OCI-LY1 (cell line): ENCODE results near the gene AGAP1.

Source experiments
- H2AFZ ChIP-seq: fragments of 200-600 bp; sonication (generic), shearing (Covaris generic); 2 replicates; pipeline ENCODE4 v1.6.0; 2014; ENCODE audit warnings: antibody characterized with exemption, mild to moderate bottlenecking, low read length
- H3F3A ChIP-seq: fragments of 200-600 bp; sonication (generic), shearing (Covaris generic); 2 replicates; pipeline ENCODE4 v1.6.0; 2014; ENCODE audit warnings: mild to moderate bottlenecking, antibody characterized with exemption, low read length, moderate library complexity; ENCODE audit not compliant: insufficient read depth
- H3K27ac ChIP-seq: fragments of 200-600 bp; sonication (generic); 2 replicates; pipeline ENCODE4 v1.5.1; 2014; ENCODE audit warnings: low read length, mixed run types, mild to moderate bottlenecking, low read depth; ENCODE audit not compliant: poor library complexity, severe bottlenecking
- H3K27me3 ChIP-seq: fragments of 200-600 bp; sonication (generic); 2 replicates; pipeline ENCODE4 v1.6.0; 2014; ENCODE audit warnings: antibody characterized with exemption, mild to moderate bottlenecking, low read length, moderate library complexity; ENCODE audit not compliant: insufficient read depth
- H3K36me3 ChIP-seq: fragments of 200-600 bp; sonication (generic); 2 replicates; pipeline ENCODE4 v1.6.1; 2014; ENCODE audit warnings: mild to moderate bottlenecking, antibody characterized with exemption, low read length, moderate library complexity, mixed read lengths; ENCODE audit not compliant: insufficient read depth
- H3K4me1 ChIP-seq: fragments of 200-600 bp; sonication (generic); 2 replicates; pipeline ENCODE4 v1.5.1; 2014; ENCODE audit warnings: mild to moderate bottlenecking, low read length, moderate library complexity; ENCODE audit not compliant: insufficient read depth, severe bottlenecking
- H3K4me2 ChIP-seq: fragments of 200-600 bp; sonication (generic), shearing (Covaris generic); 2 replicates; pipeline ENCODE4 v1.6.1; 2014; ENCODE audit warnings: low read length
- H3K4me3 ChIP-seq: fragments of 200-600 bp; sonication (generic); 2 replicates; pipeline ENCODE4 v1.5.1; 2014; ENCODE audit warnings: low read length, low read depth, mild to moderate bottlenecking, mixed read lengths; ENCODE audit not compliant: poor library complexity, severe bottlenecking
- H3K79me2 ChIP-seq: fragments of 200-600 bp; shearing (Covaris generic); 2 replicates; pipeline ENCODE4 v1.6.1; 2016; ENCODE audit warnings: mixed run types, low read length, mixed read lengths; ENCODE audit not compliant: insufficient read depth
- H3K9ac ChIP-seq: fragments of 200-600 bp; sonication (generic), shearing (Covaris generic); 2 replicates; pipeline ENCODE4 v1.6.1; 2014; ENCODE audit warnings: mild to moderate bottlenecking, low read length, mixed read lengths
- H3K9me2 ChIP-seq: fragments of 200-600 bp; sonication (generic), shearing (Covaris generic); 2 replicates; pipeline ENCODE4 v1.6.1; 2014; ENCODE audit warnings: low read depth, mild to moderate bottlenecking, low read length, mixed read lengths
- H3K9me3 ChIP-seq: fragments of 200-600 bp; shearing (Covaris generic); 2 replicates; pipeline ENCODE4 v1.6.1; 2014; ENCODE audit warnings: low read length, mixed read lengths
- H4K20me1 ChIP-seq: fragments of 200-600 bp; sonication (generic), shearing (Covaris generic); 2 replicates; pipeline ENCODE4 v1.6.0; 2016; ENCODE audit warnings: mild to moderate bottlenecking, low read length; ENCODE audit not compliant: insufficient read depth
- EZH2 ChIP-seq: fragments of 200-600 bp; sonication (generic), shearing (Covaris generic); IDR thresholded peaks from 2 replicates; pipeline ENCODE4 v1.8.0; 2017; ENCODE audit warnings: borderline replicate concordance, mixed run types, mild to moderate bottlenecking, antibody characterized with exemption, low read length, moderate library complexity, mixed read lengths
- TF ChIP-seq, protein P1 (sequence below): fragments of 200-600 bp; sonication (generic), shearing (Covaris generic); IDR thresholded peaks from 2 replicates; pipeline ENCODE4 v1.5.1; 2017; ENCODE audit warnings: mild to moderate bottlenecking, antibody characterized with exemption, low read length, moderate library complexity, mixed read lengths

The AGAP1 gene

DNA sequence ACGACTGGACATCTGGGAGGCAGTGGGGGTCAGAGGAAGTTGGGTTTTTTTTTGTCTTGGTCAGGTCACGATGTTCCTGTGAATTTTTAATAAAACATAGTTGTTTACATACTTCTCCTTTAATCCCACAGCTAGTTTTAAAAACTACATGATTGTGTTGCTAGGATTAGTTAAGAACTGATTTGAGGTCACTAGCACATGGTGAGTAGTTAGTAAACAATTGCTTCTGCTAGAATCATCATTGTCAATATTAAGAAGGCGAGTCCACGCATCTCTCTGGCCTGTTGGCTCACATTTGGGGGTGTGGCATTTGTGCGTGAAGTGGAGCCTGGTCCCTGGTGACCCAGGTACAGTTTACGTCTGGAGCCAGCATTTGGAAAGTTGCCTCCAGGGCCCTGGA is 59.4 kb downstream of the AGAP1 start:
- H3F3A ChIP-seq = no peaks in the 10 kb centered on the region
- H3K4me1 ChIP-seq = no peaks in the 10 kb centered on the region
- no peaks in the 10 kb centered on the region; the same call in none of the 2 replicates for H3K27me3 ChIP-seq
- H3K36me3 ChIP-seq = no peaks in the 10 kb centered on the region
- no peaks in the 10 kb centered on the region for H3K9me3 ChIP-seq
- H4K20me1 ChIP-seq = no peaks in the 10 kb centered on the region
- H3K9me2 ChIP-seq = no peaks in the 10 kb centered on the region
- no peak overlapping the region for H3K27ac ChIP-seq
- no peak overlapping the region for H2AFZ ChIP-seq
- H3K4me3 ChIP-seq = no peak overlapping the region
- H3K79me2 ChIP-seq = no peaks in the 10 kb centered on the region
- H3K9ac ChIP-seq = no peak overlapping the region
- no peak overlapping the region for H3K4me2 ChIP-seq
- TF ChIP-seq, protein P1, sequence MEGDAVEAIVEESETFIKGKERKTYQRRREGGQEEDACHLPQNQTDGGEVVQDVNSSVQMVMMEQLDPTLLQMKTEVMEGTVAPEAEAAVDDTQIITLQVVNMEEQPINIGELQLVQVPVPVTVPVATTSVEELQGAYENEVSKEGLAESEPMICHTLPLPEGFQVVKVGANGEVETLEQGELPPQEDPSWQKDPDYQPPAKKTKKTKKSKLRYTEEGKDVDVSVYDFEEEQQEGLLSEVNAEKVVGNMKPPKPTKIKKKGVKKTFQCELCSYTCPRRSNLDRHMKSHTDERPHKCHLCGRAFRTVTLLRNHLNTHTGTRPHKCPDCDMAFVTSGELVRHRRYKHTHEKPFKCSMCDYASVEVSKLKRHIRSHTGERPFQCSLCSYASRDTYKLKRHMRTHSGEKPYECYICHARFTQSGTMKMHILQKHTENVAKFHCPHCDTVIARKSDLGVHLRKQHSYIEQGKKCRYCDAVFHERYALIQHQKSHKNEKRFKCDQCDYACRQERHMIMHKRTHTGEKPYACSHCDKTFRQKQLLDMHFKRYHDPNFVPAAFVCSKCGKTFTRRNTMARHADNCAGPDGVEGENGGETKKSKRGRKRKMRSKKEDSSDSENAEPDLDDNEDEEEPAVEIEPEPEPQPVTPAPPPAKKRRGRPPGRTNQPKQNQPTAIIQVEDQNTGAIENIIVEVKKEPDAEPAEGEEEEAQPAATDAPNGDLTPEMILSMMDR = no peak
- no peak for TF ChIP-seq EZH2

DNA sequence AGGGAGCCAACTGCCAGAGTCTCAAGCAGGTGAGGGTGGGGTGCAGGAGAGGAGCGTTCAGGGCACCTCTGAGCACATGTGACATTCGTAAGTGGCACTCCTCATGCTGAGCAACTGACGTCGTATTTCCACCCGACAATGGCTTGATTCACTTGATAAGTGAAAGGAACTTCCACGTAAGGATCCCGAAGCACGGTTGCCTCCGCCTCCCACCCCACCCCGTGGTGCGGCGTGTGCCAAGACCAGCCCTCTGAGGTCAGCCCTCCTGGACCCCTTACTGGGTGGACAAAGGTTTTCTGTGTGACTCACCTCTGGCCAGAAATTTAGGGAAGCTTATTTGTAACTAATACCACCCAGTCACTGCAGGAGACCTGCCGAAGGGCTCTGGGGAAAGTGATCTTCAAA is 59.9 kb downstream of the AGAP1 start:
- Histone ChIP-seq H4K20me1 (no peaks in the 10 kb centered on the region), H3K9me2 (no peaks in the 10 kb centered on the region), H3K27me3 (no peaks in the 10 kb centered on the region; the same call in none of the 2 replicates), H3K27ac (no peak overlapping the region), H3K4me3 (no peak overlapping the region), H3K9me3 (no peaks in the 10 kb centered on the region), H2AFZ (no peak overlapping the region), H3K4me2 (no peak overlapping the region), H3K9ac (no peak overlapping the region), H3F3A (no peaks in the 10 kb centered on the region), H3K36me3 (no peaks in the 10 kb centered on the region), H3K4me1 (no peaks in the 10 kb centered on the region), H3K79me2 (no peaks in the 10 kb centered on the region)
- no peak for TF ChIP-seq EZH2
- TF ChIP-seq, protein P1 = no peak

DNA sequence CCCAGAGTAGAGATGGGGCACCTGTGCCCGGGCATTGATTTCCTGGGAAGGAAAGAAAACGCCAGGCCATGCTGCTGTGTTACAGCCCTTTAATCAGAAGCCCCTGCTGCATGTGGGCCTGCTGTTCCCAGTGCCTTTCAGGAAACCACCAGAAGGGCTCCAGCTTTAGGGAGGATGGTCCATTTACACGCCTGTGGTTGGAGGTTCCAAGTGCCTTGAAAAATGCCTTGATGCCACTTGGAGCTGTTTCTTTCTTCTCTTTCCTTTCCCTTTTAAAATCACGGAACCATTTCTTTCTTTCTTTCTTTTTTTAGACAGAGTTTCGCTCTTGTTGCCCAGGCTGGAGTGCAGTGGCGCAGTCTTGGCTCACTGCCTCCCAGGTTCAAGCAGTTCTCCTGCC is 60.5 kb downstream of the AGAP1 start:
- no peak overlapping the region for H3K9ac ChIP-seq
- H3K36me3 ChIP-seq = no peaks in the 10 kb centered on the region
- H3K79me2 ChIP-seq = no peaks in the 10 kb centered on the region
- H3F3A ChIP-seq = no peaks in the 10 kb centered on the region
- no peaks in the 10 kb centered on the region for H3K9me3 ChIP-seq
- H4K20me1 ChIP-seq = no peaks in the 10 kb centered on the region
- H3K4me2 ChIP-seq = no peak overlapping the region
- H2AFZ ChIP-seq = no peak overlapping the region
- TF ChIP-seq EZH2 = no peak
- TF ChIP-seq, protein P1 = no peak
- H3K27me3 ChIP-seq = no peaks in the 10 kb centered on the region; the same call in none of the 2 replicates
- no peak overlapping the region for H3K4me3 ChIP-seq
- no peaks in the 10 kb centered on the region for H3K9me2 ChIP-seq
- H3K4me1 ChIP-seq = no peaks in the 10 kb centered on the region
- no peak overlapping the region for H3K27ac ChIP-seq
